Measurements from ENCODE around the gene TLE3. TPM values are rescaled to one million over a fixed set of nuclear protein-coding genes. Genes with fewer than 3 reads are reported as not detected.
A peak's percentile ranks its signal among the peaks of the same experiment; 100 is the strongest.

Gene TLE3
- total and polyA plus RNA-seq, 2 of the 13 experiments (the other 11 are each of a cell fraction or from before 2014, with no cell fraction given) = 11.9 to 13.8 TPM

GRCh38 chr15:70096215-70097062 lies 1.3 kb downstream of the TLE3 start (continued):
- TF ChIP-seq ZNF101 (CRISPR knock-in tag; IDR thresholded peaks at IDR 0.05; ENCODE audit: borderline replicate concordance, low read depth) (no peak), ATF1 (CRISPR knock-in tag; IDR thresholded peaks at IDR 0.05) (no peak), MXD1 (CRISPR knock-in tag; IDR thresholded peaks at IDR 0.05) (0 out of 2 replicates have a peak, but pooled peaks have one; percentile 32), FOSL2 (CRISPR knock-in tag; IDR thresholded peaks at IDR 0.05) (peak; percentile 18; the same call in 1 of the 2 replicates), PRMT3 (CRISPR knock-in tag; IDR thresholded peaks at IDR 0.05; ENCODE audit: borderline replicate concordance, low read depth) (no peak), ZNF136 (CRISPR knock-in tag; IDR thresholded peaks at IDR 0.05; ENCODE audit: low read depth) (no peak), ZBTB4 (CRISPR knock-in tag; IDR thresholded peaks at IDR 0.05; ENCODE audit: borderline replicate concordance) (no peak), ZNF260 (CRISPR knock-in tag; IDR thresholded peaks at IDR 0.05; ENCODE audit: borderline replicate concordance, low read depth) (no peak)
